H1 (cell line): ENCODE measurements around the gene CRTC3. TPM values are rescaled to one million over a fixed set of nuclear protein-coding genes. Genes with fewer than 3 reads are reported as not detected.

Experiments
- polyA plus RNA-seq, 7 experiments: library from polyadenylated mRNA; depleted of rRNA in 3 of 7; stranded (reverse) in 5 of 7; unstranded in 2 of 7; fragments of >200 nt in 5 of 7; fragments of 200-250 nt in 2 of 7; gene quantifications; 1 replicate in 5 of 7; 2 replicates in 1 of 7; 4 replicates in 1 of 7; pipeline versions ENCODE4 v1.2.1 to v1.2.3, GENCODE V29; 2011 to 2013; ENCODE audit warnings: missing spikeins in 2 of 7, mixed read lengths in 2 of 7
- total RNA-seq: library from RNA; stranded (reverse); fragmentation: NEBNext Ultra II Directional; extraction: Animal tissue kit (Norgen Biotek cat#: 25700); gene quantifications from 2 replicates; pipeline ENCODE4 v1.2.1, GENCODE V29; 2021

The CRTC3 gene
- total and polyA plus RNA-seq, 2 of the 8 experiments (the other 6 are each of a cell fraction or from before 2014, with no cell fraction given), result 5.0 to 5.3 TPM

Other genes starting within 250 kb of the CRTC3 start
- gene ZNF774, start 177.6 kb upstream of the CRTC3 start, total RNA-seq, result 2.3 and 2.6 TPM in 2 replicates
- 0.82 and 0.96 TPM in 2 replicates for gene ZNF774, start 177.6 kb upstream of the CRTC3 start, polyA plus RNA-seq (2011; rRNA removed)
- gene IQGAP1, start 141.7 kb upstream of the CRTC3 start, total RNA-seq, result 133 and 138 TPM in 2 replicates
- gene IQGAP1, start 141.7 kb upstream of the CRTC3 start, polyA plus RNA-seq (2011; rRNA removed), result 34.8 and 56.0 TPM in 2 replicates
- 45.6 and 46.7 TPM in 2 replicates for gene BLM, start 187.4 kb downstream of the CRTC3 start, total RNA-seq
- gene BLM, start 187.4 kb downstream of the CRTC3 start, polyA plus RNA-seq (2011; rRNA removed), result 10.4 and 15.2 TPM in 2 replicates